OCI-LY7 (cell line): ENCODE data around the gene IFNL3. TPM values are rescaled to one million over a fixed set of nuclear protein-coding genes. Genes with fewer than 3 reads are reported as not detected.

Experiments
- BruUV-seq: library from RNA; stranded (reverse); fragments of 400-500 nt; replicated peaks from 2 replicates; lab custom pipeline; 2021; lab: Mats Ljungman, UMichigan
- CTCF ChIA-PET: fragments of 300-600 bp; sonication (Branson Sonifier 250); formaldehyde crosslinking; loops from one replicate; lab custom pipeline; 2022; ENCODE audit warnings: antibody characterized with exemption; ENCODE audit not compliant: unreplicated experiment; lab: Charles Lee
- POLR2A ChIA-PET: fragments of 300-600 bp; sonication (Branson Sonifier 250); formaldehyde crosslinking; loops from one replicate; lab custom pipeline; 2022; ENCODE audit warnings: antibody characterized with exemption; lab: Charles Lee
- DNase-seq: peaks from one replicate; pipeline ENCODE4 v3.0.0-alpha.2; 2015; ENCODE audit warnings: low spot score
- H2AFZ ChIP-seq: fragments of 200-600 bp; sonication (generic), shearing (Covaris generic); 2 replicates; pipeline ENCODE4 v1.6.1; 2014; ENCODE audit warnings: mild to moderate bottlenecking, antibody characterized with exemption, low read length, moderate library complexity
- H3K27ac ChIP-seq: fragments of 200-600 bp; sonication (generic); 2 replicates; pipeline ENCODE4 v1.5.1; 2014; ENCODE audit warnings: mixed run types, low read depth, mild to moderate bottlenecking, moderate library complexity, low read length, inconsistent platforms; ENCODE audit not compliant: poor library complexity, severe bottlenecking
- H3K36me3 ChIP-seq: fragments of 200-600 bp; sonication (generic); 2 replicates; pipeline ENCODE4 v1.6.1; 2014; ENCODE audit warnings: mild to moderate bottlenecking, antibody characterized with exemption, low read length, moderate library complexity, mixed read lengths; ENCODE audit not compliant: insufficient read depth
- H3K4me1 ChIP-seq: fragments of 200-600 bp; sonication (generic); 2 replicates; pipeline ENCODE4 v1.5.1; 2014; ENCODE audit warnings: mild to moderate bottlenecking, low read length; ENCODE audit not compliant: insufficient read depth, poor library complexity, severe bottlenecking
- H3K4me2 ChIP-seq: fragments of 200-600 bp; sonication (generic); 2 replicates; pipeline ENCODE4 v1.6.1; 2014; ENCODE audit warnings: mild to moderate bottlenecking, low read length
- H3K4me3 ChIP-seq: fragments of 200-600 bp; sonication (generic); 2 replicates; pipeline ENCODE4 v1.5.1; 2014; ENCODE audit warnings: mild to moderate bottlenecking, low read depth, low read length; ENCODE audit not compliant: poor library complexity, severe bottlenecking
- H3K79me2 ChIP-seq: fragments of 200-600 bp; sonication (generic); 2 replicates; pipeline ENCODE4 v1.6.1; 2016; ENCODE audit warnings: low read depth, mild to moderate bottlenecking, low read length, moderate library complexity, mixed read lengths; ENCODE audit not compliant: insufficient read depth
- H3K9me2 ChIP-seq: fragments of 200-600 bp; sonication (generic); 2 replicates; pipeline ENCODE4 v1.6.1; 2016; ENCODE audit warnings: mild to moderate bottlenecking, low read length, mixed read lengths; ENCODE audit not compliant: insufficient read depth
- H3K9me3 ChIP-seq: fragments of 200-600 bp; sonication (generic); 2 replicates; pipeline ENCODE4 v1.6.1; 2014; ENCODE audit warnings: mild to moderate bottlenecking, mixed run types, low read length, mixed read lengths
- H4K20me1 ChIP-seq: fragments of 200-600 bp; sonication (generic); 2 replicates; pipeline ENCODE4 v1.6.1; 2014; ENCODE audit warnings: mild to moderate bottlenecking, antibody characterized with exemption, low read length, moderate library complexity, mixed read lengths; ENCODE audit not compliant: insufficient read depth
- EZH2phosphoT487 ChIP-seq: fragments of 200-600 bp; sonication (generic); IDR thresholded peaks from 2 replicates; pipeline ENCODE4 v1.6.1; 2018; ENCODE audit warnings: low read depth, borderline replicate concordance, mild to moderate bottlenecking, mixed run types, antibody characterized with exemption, low read length, moderate library complexity, mixed read lengths
- intact Hi-C: fragments of 100-400 bp; cut with micrococcal nuclease; formaldehyde crosslinking; loops from one replicate; pipeline ENCODE4 v1.10.0; 2022; ENCODE audit not compliant: unreplicated experiment
- total RNA-seq, 2 experiments: library from RNA; depleted of rRNA in 1 of 2; stranded (reverse); fragments of >200 nt in 1 of 2; shearing (Covaris generic) in 1 of 2; gene quantifications; 2 replicates each; pipeline ENCODE4 v1.2.3, GENCODE V29; 2014 to 2022
- TF ChIP-seq, protein P1 (sequence below): fragments of 200-600 bp; sonication (generic); conservative IDR thresholded peaks from 2 replicates; pipeline ENCODE4 v1.5.1; 2014; ENCODE audit warnings: mild to moderate bottlenecking, antibody characterized with exemption, low read length, moderate library complexity, mixed read lengths

The IFNL3 gene
- total RNA-seq, 2 experiments from 2014 or later: not detected

DNA sequence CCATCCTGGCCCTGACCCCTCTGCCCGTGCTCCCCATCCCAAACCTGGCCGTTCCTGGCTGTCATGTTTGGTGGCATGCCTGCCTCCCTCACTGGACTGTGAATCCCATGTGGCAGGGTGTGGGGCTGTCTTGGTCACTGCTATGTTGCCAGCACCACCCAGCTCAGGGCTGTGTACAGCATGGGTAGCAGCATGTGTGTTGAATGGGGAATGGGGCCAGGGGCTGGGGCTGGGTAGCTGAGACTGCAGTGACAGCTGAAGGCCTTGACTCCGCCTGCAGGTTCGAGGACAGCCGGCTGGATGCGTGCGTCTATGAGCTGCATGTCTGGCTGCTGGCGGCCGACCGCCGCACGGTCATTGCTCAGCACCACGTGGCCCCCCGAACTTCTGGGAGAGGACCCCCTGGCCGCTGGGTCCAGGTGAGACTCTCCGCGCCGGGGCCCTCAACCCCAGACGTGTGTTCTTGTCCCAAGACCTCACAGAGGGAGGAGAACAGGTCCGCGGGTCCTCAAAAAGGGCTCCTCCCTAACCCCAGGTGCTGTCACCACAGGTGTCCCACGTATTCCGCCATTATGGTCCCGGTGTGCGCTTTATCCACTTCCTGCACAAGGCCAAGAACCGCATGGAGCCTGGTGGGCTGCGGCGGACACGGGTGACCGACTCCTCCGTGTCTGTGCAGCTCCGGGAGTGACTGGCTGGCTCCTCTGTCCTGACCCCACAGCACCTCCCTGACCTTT lies 44.6 kb downstream of the IFNL3 start:
- intact Hi-C loops: no loop called here
- POLR2A ChIA-PET: no interaction called here

DNA sequence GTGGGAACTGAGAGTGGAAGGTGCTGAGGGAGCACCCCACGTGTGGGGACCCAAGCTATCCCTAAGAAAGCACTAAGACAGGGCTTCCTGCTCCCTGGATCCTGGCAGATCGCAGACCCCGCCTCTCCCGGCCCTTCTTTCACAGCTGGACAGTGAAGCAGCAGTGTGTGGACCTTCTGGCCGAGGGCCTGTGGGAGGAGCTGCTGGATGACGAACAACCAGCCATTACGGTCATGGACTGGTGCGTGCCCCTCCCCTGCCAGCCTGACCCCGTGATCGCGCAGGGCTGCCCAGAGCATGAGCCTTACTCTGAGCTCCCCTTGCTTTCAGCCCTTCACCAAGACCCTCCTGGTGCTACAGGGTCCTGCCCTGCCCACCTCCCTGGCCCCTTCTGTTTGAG lies 45.8 kb downstream of the IFNL3 start:
- no peak overlapping the region for H3K4me3 ChIP-seq
- no peaks in the 10 kb centered on the region for H3K9me3 ChIP-seq
- intact Hi-C loops: no loop called here
- H3K4me1 ChIP-seq: no peaks in the 10 kb centered on the region
- TF ChIP-seq, protein P1, sequence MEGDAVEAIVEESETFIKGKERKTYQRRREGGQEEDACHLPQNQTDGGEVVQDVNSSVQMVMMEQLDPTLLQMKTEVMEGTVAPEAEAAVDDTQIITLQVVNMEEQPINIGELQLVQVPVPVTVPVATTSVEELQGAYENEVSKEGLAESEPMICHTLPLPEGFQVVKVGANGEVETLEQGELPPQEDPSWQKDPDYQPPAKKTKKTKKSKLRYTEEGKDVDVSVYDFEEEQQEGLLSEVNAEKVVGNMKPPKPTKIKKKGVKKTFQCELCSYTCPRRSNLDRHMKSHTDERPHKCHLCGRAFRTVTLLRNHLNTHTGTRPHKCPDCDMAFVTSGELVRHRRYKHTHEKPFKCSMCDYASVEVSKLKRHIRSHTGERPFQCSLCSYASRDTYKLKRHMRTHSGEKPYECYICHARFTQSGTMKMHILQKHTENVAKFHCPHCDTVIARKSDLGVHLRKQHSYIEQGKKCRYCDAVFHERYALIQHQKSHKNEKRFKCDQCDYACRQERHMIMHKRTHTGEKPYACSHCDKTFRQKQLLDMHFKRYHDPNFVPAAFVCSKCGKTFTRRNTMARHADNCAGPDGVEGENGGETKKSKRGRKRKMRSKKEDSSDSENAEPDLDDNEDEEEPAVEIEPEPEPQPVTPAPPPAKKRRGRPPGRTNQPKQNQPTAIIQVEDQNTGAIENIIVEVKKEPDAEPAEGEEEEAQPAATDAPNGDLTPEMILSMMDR: no peak
- no peak for TF ChIP-seq EZH2phosphoT487
- H3K27ac ChIP-seq: no peak overlapping the region
- no peaks in the 10 kb centered on the region for H3K79me2 ChIP-seq
- no TSS peak for BruUV-seq
- H3K36me3 ChIP-seq: no peaks in the 10 kb centered on the region
- ChIA-PET POLR2A (interaction anchor here (0.7 kb wide), 1 partner anchor 239 kb away, joined by 6 read pairs; no protein-coding TSS in a partner anchor), CTCF (no interaction called here)
- no peak for DNase-seq
- H3K9me2 ChIP-seq: no peaks in the 10 kb centered on the region
- no peak overlapping the region for H2AFZ ChIP-seq
- H3K4me2 ChIP-seq: no peak overlapping the region
- H4K20me1 ChIP-seq: no peaks in the 10 kb centered on the region

More for the DNA sequence above, 44.6 kb downstream of the IFNL3 start:
- H3K9me2 ChIP-seq: no peaks in the 10 kb centered on the region
- DNase-seq: no peak
- no TSS peak for BruUV-seq
- no peaks in the 10 kb centered on the region for H3K79me2 ChIP-seq
- H2AFZ ChIP-seq: no peak overlapping the region
- CTCF ChIA-PET: no interaction called here
- no peak overlapping the region for H3K4me2 ChIP-seq
- no peaks in the 10 kb centered on the region for H3K9me3 ChIP-seq
- no peak for TF ChIP-seq EZH2phosphoT487
- TF ChIP-seq, protein P1: no peak
- H4K20me1 ChIP-seq: no peaks in the 10 kb centered on the region
- H3K27ac ChIP-seq: no peak overlapping the region
- no peak overlapping the region for H3K4me3 ChIP-seq
- H3K36me3 ChIP-seq: no peaks in the 10 kb centered on the region
- no peaks in the 10 kb centered on the region for H3K4me1 ChIP-seq

DNA sequence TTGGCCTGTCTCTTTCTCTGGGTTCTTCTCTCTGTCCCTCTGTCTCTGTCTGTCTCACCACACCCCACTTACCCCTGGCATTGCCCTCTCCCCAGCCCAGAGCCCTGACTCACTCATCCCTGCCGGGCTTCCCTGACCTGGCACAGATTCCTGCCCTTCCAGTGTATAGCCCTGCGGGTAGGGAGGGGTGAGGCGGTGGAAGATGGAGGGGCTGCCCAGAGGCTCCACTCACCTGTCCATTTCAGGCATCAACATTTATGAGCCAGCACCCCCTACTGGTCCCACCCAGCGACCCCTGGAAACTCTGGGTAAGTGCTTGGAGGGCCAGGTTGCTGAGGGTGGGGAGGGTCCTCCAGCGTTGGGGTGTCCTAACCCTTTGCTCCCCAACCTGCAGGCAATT lies 47.0 kb downstream of the IFNL3 start:
- Histone ChIP-seq H3K9me2 (no peaks in the 10 kb centered on the region), H3K9me3 (no peaks in the 10 kb centered on the region), H3K4me1 (no peaks in the 10 kb centered on the region), H3K27ac (no peak overlapping the region), H3K79me2 (no peaks in the 10 kb centered on the region), H3K4me2 (no peak overlapping the region), H3K36me3 (no peaks in the 10 kb centered on the region), H3K4me3 (no peak overlapping the region), H2AFZ (no peak overlapping the region), H4K20me1 (no peaks in the 10 kb centered on the region)
- no TSS peak for BruUV-seq
- no peak for DNase-seq
- ChIA-PET CTCF (no interaction called here), POLR2A (no interaction called here)
- TF ChIP-seq EZH2phosphoT487: no peak
- TF ChIP-seq, protein P1: peak; percentile 40
- intact Hi-C loops: no loop called here
